ENCODE results near the gene EFCAB11.
"Not testable (repeated sequence)": the region's sequence is repeated elsewhere in the genome, so short reads cannot be mapped to it uniquely, and the experiment has no call there.

Gene EFCAB11

GRCh38 chr14:89884761-89885160 is 69.8 kb downstream of the EFCAB11 start:
- peaks cover 2% of the 10 kb centered on the region for H3K36me3 Mint-ChIP-seq
- H3K27ac Mint-ChIP-seq = no peak overlapping the region
- H3K9me3 Mint-ChIP-seq (ENCODE audit: low read depth) = no peaks in the 10 kb centered on the region
- no peaks in the 10 kb centered on the region for H3K4me1 Mint-ChIP-seq (ENCODE audit: low read depth)
- H3K27me3 Mint-ChIP-seq = no peaks in the 10 kb centered on the region
- no peak overlapping the region for H3K4me3 Mint-ChIP-seq

DNA sequence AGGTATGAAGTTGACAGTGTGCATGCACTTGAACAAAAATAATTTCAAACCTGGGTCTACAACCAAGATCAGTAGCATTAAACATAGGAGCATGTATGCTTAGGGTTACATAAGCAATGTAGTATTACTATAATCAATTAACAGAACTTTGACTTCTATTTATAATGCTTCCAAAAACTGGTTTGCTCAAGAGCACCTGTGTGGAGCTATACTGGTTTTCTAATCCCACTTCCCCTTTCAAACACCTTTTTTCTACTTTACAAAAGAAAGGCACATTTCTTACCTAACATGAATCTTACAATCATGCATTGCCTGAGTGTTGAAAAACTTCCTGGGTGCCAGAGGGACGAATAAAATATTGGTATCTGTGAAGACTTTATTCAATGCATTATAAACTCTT is 72.7 kb downstream of the EFCAB11 start:
- no peaks in the 10 kb centered on the region for H3K4me1 Mint-ChIP-seq (ENCODE audit: low read depth)
- no peaks in the 10 kb centered on the region for H3K9me3 Mint-ChIP-seq (ENCODE audit: low read depth)
- no peaks in the 10 kb centered on the region for H3K36me3 Mint-ChIP-seq
- no peak overlapping the region for H3K4me3 Mint-ChIP-seq
- H3K27me3 Mint-ChIP-seq = no peaks in the 10 kb centered on the region
- H3K27ac Mint-ChIP-seq = no peak overlapping the region

DNA sequence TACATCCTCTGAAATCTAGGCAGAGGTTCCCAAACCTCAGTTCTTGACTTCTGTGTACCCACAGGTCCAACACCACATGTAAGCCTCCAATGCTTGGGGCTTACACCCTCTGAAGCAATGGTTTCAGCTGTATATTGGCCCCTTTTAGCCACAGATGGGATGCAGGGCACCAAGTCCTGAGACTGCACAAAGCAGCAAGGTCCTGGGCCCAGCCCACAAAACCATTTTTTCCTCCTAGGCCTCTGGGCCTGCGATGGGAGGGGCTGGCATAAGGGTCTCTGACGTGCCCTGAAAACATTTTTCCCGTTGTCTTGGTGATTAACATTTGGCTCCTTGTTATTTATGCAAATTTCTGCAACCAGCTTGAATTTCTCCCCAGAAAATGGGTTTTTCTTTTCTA is 80.4 kb downstream of the EFCAB11 start:
- peaks cover 14% of the 10 kb centered on the region for H3K36me3 Mint-ChIP-seq
- not testable (repeated sequence) for H3K9me3 Mint-ChIP-seq (ENCODE audit: low read depth); H3K4me3 Mint-ChIP-seq; H3K27ac Mint-ChIP-seq; H3K27me3 Mint-ChIP-seq; H3K4me1 Mint-ChIP-seq (ENCODE audit: low read depth)

DNA sequence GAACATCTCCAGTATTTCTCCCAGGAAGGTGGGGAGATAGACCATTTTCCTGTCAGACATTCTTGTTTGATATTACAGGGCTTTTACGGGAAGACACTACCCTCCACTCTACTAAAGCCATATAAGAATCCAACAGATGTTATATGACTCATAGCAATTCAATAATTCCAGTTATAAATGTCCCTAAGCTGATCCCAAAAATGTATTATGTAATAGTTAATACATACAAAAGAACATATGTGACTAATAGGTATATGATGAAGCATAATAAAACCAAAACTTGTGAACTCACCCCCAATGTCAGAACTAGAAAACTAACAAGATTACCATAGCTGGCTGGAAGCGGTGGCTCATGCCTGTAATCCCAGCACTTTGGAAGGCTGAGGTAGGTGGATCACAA is 84.2 kb downstream of the EFCAB11 start:
- Mint-ChIP-seq H3K4me3 (no peak overlapping the region), H3K36me3 (peaks cover 21% of the 10 kb centered on the region), H3K4me1 (ENCODE audit: low read depth) (no peaks in the 10 kb centered on the region), H3K9me3 (ENCODE audit: low read depth) (no peaks in the 10 kb centered on the region), H3K27ac (no peak overlapping the region), H3K27me3 (no peaks in the 10 kb centered on the region)

- Mint-ChIP-seq H3K4me3 (no peak overlapping the region), H3K9me3 (ENCODE audit: low read depth) (no peaks in the 10 kb centered on the region), H3K4me1 (ENCODE audit: low read depth) (no peaks in the 10 kb centered on the region), H3K36me3 (peaks cover 19% of the 10 kb centered on the region), H3K27me3 (no peaks in the 10 kb centered on the region), H3K27ac (no peak overlapping the region)
These were observed 84.9 kb downstream of the EFCAB11 start for GRCh38 chr14:89869606-89870005.

- Mint-ChIP-seq H3K36me3 (peaks cover 15% of the 10 kb centered on the region), H3K27ac (no peak overlapping the region), H3K9me3 (ENCODE audit: low read depth) (peaks cover 4% of the 10 kb centered on the region)
These were observed 88.1 kb downstream of the EFCAB11 start for GRCh38 chr14:89866458-89866857.

DNA sequence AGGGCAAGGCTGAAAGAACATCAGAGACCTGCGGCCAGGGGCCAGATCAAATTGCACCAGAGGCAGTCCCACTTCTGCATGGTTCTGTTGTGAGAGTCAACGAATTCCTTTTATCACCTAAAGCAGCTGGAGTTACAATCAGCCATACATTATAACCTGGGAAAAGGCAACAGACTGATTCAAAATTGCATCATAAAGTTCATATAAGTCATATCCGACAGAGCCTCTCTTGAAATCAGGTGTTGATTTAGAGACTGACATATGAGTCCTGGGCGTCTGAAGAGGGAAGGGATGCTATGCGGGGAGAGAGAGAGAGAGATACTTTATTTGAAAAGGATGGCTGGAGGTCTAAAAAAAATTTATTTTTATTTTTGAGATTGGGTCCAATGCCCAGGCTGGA is 89.4 kb downstream of the EFCAB11 start:
- H3K4me1 Mint-ChIP-seq (ENCODE audit: low read depth) = no peaks in the 10 kb centered on the region
- peaks cover 20% of the 10 kb centered on the region for H3K36me3 Mint-ChIP-seq
- H3K27me3 Mint-ChIP-seq = no peaks in the 10 kb centered on the region
- H3K27ac Mint-ChIP-seq = no peak overlapping the region
- no peak overlapping the region for H3K4me3 Mint-ChIP-seq
- H3K9me3 Mint-ChIP-seq (ENCODE audit: low read depth) = peaks cover 9% of the 10 kb centered on the region

More at GRCh38 chr14:89866458-89866857, 88.1 kb downstream of the EFCAB11 start:
- no peaks in the 10 kb centered on the region for H3K4me1 Mint-ChIP-seq (ENCODE audit: low read depth)
- no peaks in the 10 kb centered on the region for H3K27me3 Mint-ChIP-seq
- H3K4me3 Mint-ChIP-seq = no peak overlapping the region

- Mint-ChIP-seq H3K27ac (no peak overlapping the region), H3K27me3 (no peaks in the 10 kb centered on the region), H3K4me1 (ENCODE audit: low read depth) (no peaks in the 10 kb centered on the region), H3K9me3 (ENCODE audit: low read depth) (peaks cover 9% of the 10 kb centered on the region), H3K36me3 (peaks cover 16% of the 10 kb centered on the region), H3K4me3 (no peak overlapping the region)
These were observed 91.7 kb downstream of the EFCAB11 start for GRCh38 chr14:89862856-89863255.

- no peaks in the 10 kb centered on the region for H3K4me1 Mint-ChIP-seq (ENCODE audit: low read depth)
- H3K9me3 Mint-ChIP-seq (ENCODE audit: low read depth) = peaks cover 9% of the 10 kb centered on the region
- H3K27me3 Mint-ChIP-seq = no peaks in the 10 kb centered on the region
- H3K27ac Mint-ChIP-seq = no peak overlapping the region
- H3K4me3 Mint-ChIP-seq = no peak overlapping the region
- peaks cover 13% of the 10 kb centered on the region for H3K36me3 Mint-ChIP-seq
These were observed 92.9 kb downstream of the EFCAB11 start for GRCh38 chr14:89861630-89862029.

DNA sequence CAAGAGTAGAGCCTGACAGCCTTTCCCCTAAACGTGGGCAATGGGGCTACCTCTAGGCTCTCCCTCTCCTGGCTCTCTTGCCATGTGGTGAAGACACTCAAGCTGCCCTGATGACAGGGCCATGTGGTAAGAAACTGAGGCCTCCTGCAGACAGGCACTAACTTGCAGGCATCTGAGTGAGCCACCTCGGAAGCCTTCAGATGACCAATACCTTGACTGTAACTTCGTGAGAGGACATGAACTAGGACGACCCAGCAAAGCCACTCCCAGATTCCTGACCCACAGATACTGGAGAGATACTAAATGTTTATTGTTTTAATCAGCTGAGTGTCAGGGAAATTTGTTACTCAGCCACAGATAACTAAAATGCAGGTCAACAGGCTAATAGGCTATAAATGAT is 96.4 kb downstream of the EFCAB11 start:
- H3K27ac Mint-ChIP-seq = no peak overlapping the region
- no peaks in the 10 kb centered on the region for H3K4me1 Mint-ChIP-seq (ENCODE audit: low read depth)

DNA sequence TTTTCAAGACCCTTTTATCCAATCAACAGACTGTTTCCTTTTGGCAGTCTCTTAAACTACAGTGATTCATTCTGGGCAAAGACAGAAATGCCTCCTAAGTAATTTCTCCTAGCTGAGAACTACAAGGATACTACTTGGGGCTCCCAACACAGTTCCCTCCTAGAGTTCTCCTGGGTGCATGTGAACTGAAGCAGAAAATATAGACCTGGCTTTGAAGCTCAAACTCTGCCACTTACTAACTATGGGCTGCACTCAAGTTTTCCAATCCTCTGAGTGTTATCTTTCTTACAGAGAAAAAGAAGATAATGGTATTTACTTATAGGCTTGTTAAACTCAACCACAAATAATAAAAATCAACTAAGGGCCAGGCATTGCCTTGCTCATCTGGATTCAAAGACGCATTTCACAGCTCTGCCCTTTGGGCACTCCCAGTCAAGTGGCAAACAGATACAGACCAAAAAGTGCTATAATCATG is 97.6 kb downstream of the EFCAB11 start:
- H3K9me3 Mint-ChIP-seq (ENCODE audit: low read depth) = peaks cover 8% of the 10 kb centered on the region
- no peaks in the 10 kb centered on the region for H3K4me1 Mint-ChIP-seq (ENCODE audit: low read depth)
- no peak overlapping the region for H3K4me3 Mint-ChIP-seq
- no peak overlapping the region for H3K27ac Mint-ChIP-seq
- no peaks in the 10 kb centered on the region for H3K27me3 Mint-ChIP-seq
- peaks cover 6% of the 10 kb centered on the region for H3K36me3 Mint-ChIP-seq

More for the DNA sequence above, 96.4 kb downstream of the EFCAB11 start:
- H3K9me3 Mint-ChIP-seq (ENCODE audit: low read depth) = peaks cover 9% of the 10 kb centered on the region
- H3K36me3 Mint-ChIP-seq = peaks cover 9% of the 10 kb centered on the region
- no peak overlapping the region for H3K4me3 Mint-ChIP-seq
- H3K27me3 Mint-ChIP-seq = no peaks in the 10 kb centered on the region

- Mint-ChIP-seq H3K36me3 (peaks cover 5% of the 10 kb centered on the region), H3K27me3 (no peaks in the 10 kb centered on the region), H3K27ac (no peak overlapping the region), H3K4me3 (no peak overlapping the region), H3K9me3 (ENCODE audit: low read depth) (peaks cover 3% of the 10 kb centered on the region), H3K4me1 (ENCODE audit: low read depth) (no peaks in the 10 kb centered on the region)
These were observed 98.4 kb downstream of the EFCAB11 start for GRCh38 chr14:89855961-89856656.

- no peaks in the 10 kb centered on the region for H3K27me3 Mint-ChIP-seq
- H3K4me1 Mint-ChIP-seq (ENCODE audit: low read depth) = no peaks in the 10 kb centered on the region
- no peak overlapping the region for H3K4me3 Mint-ChIP-seq
- H3K27ac Mint-ChIP-seq = no peak overlapping the region
- peaks cover 3% of the 10 kb centered on the region for H3K36me3 Mint-ChIP-seq
- no peaks in the 10 kb centered on the region for H3K9me3 Mint-ChIP-seq (ENCODE audit: low read depth)
These were observed 100.4 kb downstream of the EFCAB11 start for GRCh38 chr14:89853936-89854693.

- H3K36me3 Mint-ChIP-seq = peaks cover 5% of the 10 kb centered on the region
- H3K9me3 Mint-ChIP-seq (ENCODE audit: low read depth) = no peaks in the 10 kb centered on the region
- H3K4me1 Mint-ChIP-seq (ENCODE audit: low read depth) = no peaks in the 10 kb centered on the region
- H3K27ac Mint-ChIP-seq = no peak overlapping the region
- no peak overlapping the region for H3K4me3 Mint-ChIP-seq
- no peaks in the 10 kb centered on the region for H3K27me3 Mint-ChIP-seq
These were observed 103.4 kb downstream of the EFCAB11 start for GRCh38 chr14:89851106-89851505.

DNA sequence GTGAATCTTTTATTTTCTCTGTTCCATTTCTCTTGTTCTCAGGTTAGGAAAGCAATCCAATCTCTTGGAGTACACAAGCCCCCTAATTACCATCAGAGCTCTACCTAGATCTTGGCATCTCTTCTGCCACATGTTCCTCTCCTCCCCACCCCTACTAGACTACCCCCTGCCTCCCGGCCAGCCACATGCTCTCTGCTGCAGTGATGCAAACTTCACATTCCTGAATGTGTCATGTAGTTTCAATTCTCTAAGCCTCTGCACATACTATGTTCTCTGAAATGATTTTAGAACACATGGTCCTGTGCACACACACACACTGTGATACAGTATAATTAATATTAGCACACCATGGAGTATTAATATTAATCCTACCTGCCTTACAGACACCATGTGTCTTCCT is 104.6 kb downstream of the EFCAB11 start:
- Mint-ChIP-seq H3K4me1 (ENCODE audit: low read depth) (no peaks in the 10 kb centered on the region), H3K27me3 (no peaks in the 10 kb centered on the region), H3K36me3 (peaks cover 5% of the 10 kb centered on the region), H3K27ac (no peak overlapping the region), H3K9me3 (ENCODE audit: low read depth) (no peaks in the 10 kb centered on the region), H3K4me3 (no peak overlapping the region)
